AG09309 (cell line): ENCODE data around the gene FRRS1.

Source experiments
- DNase-seq: peaks from one replicate; pipeline ENCODE4 v3.0.0-alpha.2; 2010; ENCODE audit warnings: low read depth
- H3K4me3 ChIP-seq: 2 replicates; pipeline ENCODE4 v1.5.1; 2011; ENCODE audit warnings: mild to moderate bottlenecking, low read depth, low read length, moderate library complexity; ENCODE audit not compliant: control insufficient read depth
- CTCF ChIP-seq: IDR thresholded peaks from 2 replicates; pipeline ENCODE4 v1.5.1; 2011; ENCODE audit warnings: mild to moderate bottlenecking, low read depth, low read length, inconsistent platforms; ENCODE audit not compliant: insufficient read depth, control insufficient read depth; ENCODE audit errors: missing control alignments

The FRRS1 gene

GRCh38 chr1:99782920-99783319 lies 16.5 kb upstream of the FRRS1 start:
- H3K4me3 ChIP-seq = no peak overlapping the region
- no peak for DNase-seq
- TF ChIP-seq CTCF = no peak

GRCh38 chr1:99782397-99782796 lies 16.0 kb upstream of the FRRS1 start:
- TF ChIP-seq CTCF = no peak
- H3K4me3 ChIP-seq = no peak overlapping the region
- DNase-seq = no peak

DNA sequence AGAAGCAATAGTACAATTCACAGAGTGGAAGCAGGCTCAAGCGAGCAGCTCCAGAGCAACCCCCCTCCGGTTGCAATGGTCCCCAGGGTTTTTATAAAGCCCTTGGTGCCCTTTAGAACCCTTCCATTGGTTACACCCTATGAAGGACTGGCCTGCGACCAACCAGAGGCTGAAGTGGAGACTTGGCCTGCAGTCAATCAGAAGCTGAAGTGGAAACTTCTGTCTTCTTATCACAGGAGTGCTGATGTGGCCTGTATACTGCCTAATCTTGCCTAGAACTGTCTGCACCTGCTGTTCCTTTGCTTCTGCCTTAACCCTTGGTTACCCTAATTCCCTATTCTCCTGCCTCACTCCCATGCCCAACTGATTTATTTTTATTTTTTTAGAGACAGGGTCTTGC lies 15.4 kb upstream of the FRRS1 start:
- H3K4me3 ChIP-seq = no peak overlapping the region
- DNase-seq = no peak
- TF ChIP-seq CTCF = no peak

- no peak for TF ChIP-seq CTCF
- H3K4me3 ChIP-seq = no peak overlapping the region
- no peak for DNase-seq
These were observed 11.3 kb upstream of the FRRS1 start for GRCh38 chr1:99777752-99778151.

GRCh38 chr1:99776120-99776519 lies 9.7 kb upstream of the FRRS1 start:
- H3K4me3 ChIP-seq = no peak overlapping the region
- TF ChIP-seq CTCF = no peak
- DNase-seq = no peak

DNA sequence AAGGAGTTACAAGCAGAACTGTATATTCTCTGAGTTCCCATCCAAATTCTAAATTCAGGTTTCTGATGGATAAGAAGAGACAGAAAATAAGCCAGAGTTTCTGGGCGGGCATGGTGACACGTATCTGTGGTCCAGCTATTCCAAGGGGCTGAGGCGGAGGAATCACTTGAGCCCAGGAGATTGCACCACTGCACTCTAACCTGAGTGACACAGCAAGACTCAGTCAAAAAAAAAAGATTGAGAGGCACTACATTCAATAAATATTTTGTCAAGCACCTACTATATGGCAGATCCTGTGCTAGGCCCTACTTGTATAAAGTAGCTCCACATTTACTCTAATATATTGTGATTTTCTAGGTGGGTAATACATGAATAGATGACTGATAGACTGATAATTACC lies 6.4 kb upstream of the FRRS1 start:
- no peak overlapping the region for H3K4me3 ChIP-seq
- DNase-seq = no peak
- no peak for TF ChIP-seq CTCF

- H3K4me3 ChIP-seq = no peak overlapping the region
- no peak for TF ChIP-seq CTCF
- DNase-seq = no peak
These were observed 5.1 kb upstream of the FRRS1 start for GRCh38 chr1:99771513-99771918.
